Endodermal cell (in vitro differentiated cells): ENCODE measurements around the gene KRTAP2-1. TPM values are rescaled to one million over a fixed set of nuclear protein-coding genes. Genes with fewer than 3 reads are reported as not detected.

Source experiments
- DNase-seq: peaks from one replicate; pipeline ENCODE4 v3.0.0-alpha.2; 2017
- H3K27ac ChIP-seq: 2 replicates; pipeline ENCODE4 v1.5.1; 2013; ENCODE audit warnings: mild to moderate bottlenecking, low read depth, low read length, moderate library complexity
- H3K27me3 ChIP-seq: 2 replicates; pipeline ENCODE4 v1.6.1; 2013; ENCODE audit warnings: mild to moderate bottlenecking, low read length, moderate library complexity; ENCODE audit not compliant: insufficient read depth, control insufficient read depth, poor library complexity, severe bottlenecking
- H3K36me3 ChIP-seq: 2 replicates; pipeline ENCODE4 v1.7.0; 2013; ENCODE audit warnings: mild to moderate bottlenecking, low read length, moderate library complexity; ENCODE audit not compliant: control insufficient read depth, insufficient read depth
- H3K4me1 ChIP-seq: one replicate; pipeline ENCODE4 v1.7.0; 2013; ENCODE audit warnings: low read length; ENCODE audit not compliant: control insufficient read depth, insufficient read depth
- H3K4me3 ChIP-seq: 2 replicates; pipeline ENCODE4 v1.5.1; 2013; ENCODE audit warnings: mild to moderate bottlenecking, low read length, moderate library complexity
- H3K9ac ChIP-seq: 2 replicates; pipeline ENCODE4 v1.6.1; 2013; ENCODE audit warnings: mild to moderate bottlenecking, low read length, moderate library complexity; ENCODE audit not compliant: poor library complexity, severe bottlenecking; ENCODE audit errors: extremely low read depth
- H3K9me3 ChIP-seq: 2 replicates; pipeline ENCODE4 v1.6.1; 2013; ENCODE audit warnings: mild to moderate bottlenecking, low read length, moderate library complexity; ENCODE audit not compliant: control insufficient read depth
- H3K27ac Mint-ChIP-seq: 2 replicates; pipeline ENCODE4 v1.8.0; 2020; ENCODE audit warnings: mixed read lengths
- H3K27me3 Mint-ChIP-seq: 2 replicates; pipeline ENCODE4 v1.8.0; 2021; ENCODE audit warnings: mild to moderate bottlenecking, mixed read lengths; ENCODE audit not compliant: insufficient read depth
- H3K36me3 Mint-ChIP-seq: 2 replicates; pipeline ENCODE4 v1.8.0; 2020; ENCODE audit warnings: low read depth, mixed read lengths
- H3K4me1 Mint-ChIP-seq: 2 replicates; pipeline ENCODE4 v1.8.0; 2020; ENCODE audit warnings: mixed read lengths
- H3K4me3 Mint-ChIP-seq: 2 replicates; pipeline ENCODE4 v1.8.0; 2020; ENCODE audit warnings: mild to moderate bottlenecking, moderate library complexity, mixed read lengths
- H3K9me3 Mint-ChIP-seq: 2 replicates; pipeline ENCODE4 v1.8.0; 2020; ENCODE audit warnings: mild to moderate bottlenecking, mixed read lengths
- WGBS, 2 experiments: methylation state at CpG; one replicate each; pipeline versions ENCODE4 v1.1.5 to v1.1.7; 2013; ENCODE audit warnings: missing lambda C conversion rate in 2 of 2, mixed read lengths in 1 of 2; ENCODE audit not compliant: insufficient coverage in 1 of 2, insufficient read length in 1 of 2; 5-methylcytosine and 5-hydroxymethylcytosine counted together
- total RNA-seq, 2 donors: library from RNA; stranded (reverse); fragmentation: NEBNext Ultra II Directional in 1 of 2; extraction: Animal tissue kit (Norgen Biotek cat#: 25700) in 1 of 2; gene quantifications; 2 replicates in 1 of 2; 3 replicates in 1 of 2; pipeline ENCODE4 v1.2.1, GENCODE V29; 2021
- TF ChIP-seq, protein P1 (sequence below): fragments of 200-600 bp; sonication (generic); conservative IDR thresholded peaks from 2 replicates; pipeline ENCODE4 v1.5.0; 2021; ENCODE audit warnings: antibody characterized with exemption, mild to moderate bottlenecking

KRTAP2-1 gene
- total RNA-seq, 2 donors from 2014 or later = not detected

- H3K4me1 ChIP-seq = no peaks in the 10 kb centered on the region
- H3K4me1 Mint-ChIP-seq = no peaks in the 10 kb centered on the region
- TF ChIP-seq, protein P1, sequence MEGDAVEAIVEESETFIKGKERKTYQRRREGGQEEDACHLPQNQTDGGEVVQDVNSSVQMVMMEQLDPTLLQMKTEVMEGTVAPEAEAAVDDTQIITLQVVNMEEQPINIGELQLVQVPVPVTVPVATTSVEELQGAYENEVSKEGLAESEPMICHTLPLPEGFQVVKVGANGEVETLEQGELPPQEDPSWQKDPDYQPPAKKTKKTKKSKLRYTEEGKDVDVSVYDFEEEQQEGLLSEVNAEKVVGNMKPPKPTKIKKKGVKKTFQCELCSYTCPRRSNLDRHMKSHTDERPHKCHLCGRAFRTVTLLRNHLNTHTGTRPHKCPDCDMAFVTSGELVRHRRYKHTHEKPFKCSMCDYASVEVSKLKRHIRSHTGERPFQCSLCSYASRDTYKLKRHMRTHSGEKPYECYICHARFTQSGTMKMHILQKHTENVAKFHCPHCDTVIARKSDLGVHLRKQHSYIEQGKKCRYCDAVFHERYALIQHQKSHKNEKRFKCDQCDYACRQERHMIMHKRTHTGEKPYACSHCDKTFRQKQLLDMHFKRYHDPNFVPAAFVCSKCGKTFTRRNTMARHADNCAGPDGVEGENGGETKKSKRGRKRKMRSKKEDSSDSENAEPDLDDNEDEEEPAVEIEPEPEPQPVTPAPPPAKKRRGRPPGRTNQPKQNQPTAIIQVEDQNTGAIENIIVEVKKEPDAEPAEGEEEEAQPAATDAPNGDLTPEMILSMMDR = no peak
Measured at GRCh38 chr17:41026715-41027471, 20.2 kb downstream of the KRTAP2-1 start, which contains the start of gene KRTAP1-5. KRTAP1-5 (minus strand) TSS chr17:41027208; CDS start chr17:41027155, 53 bp downstream.

GRCh38 chr17:41024697-41025096 lies 22.4 kb downstream of the KRTAP2-1 start:
- no peak overlapping the region for H3K4me3 ChIP-seq
- TF ChIP-seq, protein P1 = no peak
- 83 to 96% methylated on average over 2 to 3 of the region's 3 CpGs for WGBS, 2 experiments

More at GRCh38 chr17:41026715-41027471, 20.2 kb downstream of the KRTAP2-1 start, which contains the start of gene KRTAP1-5:
- H3K27ac ChIP-seq = no peak within 1 kb of the TSS
- H3K27me3 ChIP-seq = no peaks in the 10 kb centered on the region
- H3K27ac Mint-ChIP-seq = no peak within 1 kb of the TSS
- DNase-seq = no peak
- no peak within 1 kb of the TSS for H3K4me3 Mint-ChIP-seq
- H3K9me3 Mint-ChIP-seq = no peaks in the 10 kb centered on the region
- no peaks in the 10 kb centered on the region for H3K36me3 Mint-ChIP-seq
- H3K36me3 ChIP-seq = no peaks in the 10 kb centered on the region
- H3K4me3 ChIP-seq = no peak within 1 kb of the TSS
- H3K9me3 ChIP-seq = no peaks in the 10 kb centered on the region
- H3K27me3 Mint-ChIP-seq = peaks cover 2% of the 10 kb centered on the region
- WGBS, 2 experiments = 90% methylated on average over 9 of the region's 9 CpGs; no CpG with 5 or more reads in 1 of the 2 experiments
- H3K9ac ChIP-seq = no peak within 1 kb of the TSS

DNA sequence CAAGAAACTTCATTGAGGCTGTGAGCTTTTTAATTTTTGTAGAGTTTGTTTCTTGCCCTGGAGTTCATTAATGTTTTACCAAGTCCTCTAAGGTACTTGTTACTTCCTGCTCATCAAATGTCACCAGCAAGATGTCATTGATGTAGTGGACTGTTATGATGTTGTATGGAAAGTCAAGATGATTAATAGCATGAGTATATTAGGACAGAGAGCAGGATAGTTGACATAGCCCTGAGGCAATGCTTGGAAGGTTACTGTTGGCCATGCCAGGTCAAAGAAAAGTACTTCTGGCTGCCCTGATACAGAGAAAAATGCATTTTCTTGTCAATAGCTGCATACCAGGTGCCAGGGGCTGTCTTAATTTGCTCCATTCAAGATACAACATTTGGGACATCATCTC lies 26.8 kb downstream of the KRTAP2-1 start:
- H3K4me3 ChIP-seq = no peak overlapping the region
- TF ChIP-seq, protein P1 = no peak
- H3K27ac ChIP-seq = no peak overlapping the region
- H3K27ac Mint-ChIP-seq = no peak overlapping the region
- H3K4me3 Mint-ChIP-seq = no peak overlapping the region
- peaks cover 2% of the 10 kb centered on the region for H3K27me3 Mint-ChIP-seq
- H3K27me3 ChIP-seq = no peaks in the 10 kb centered on the region
- no peaks in the 10 kb centered on the region for H3K36me3 Mint-ChIP-seq
- H3K4me1 Mint-ChIP-seq = peaks cover 3% of the 10 kb centered on the region
- DNase-seq = no peak
- H3K9me3 Mint-ChIP-seq = no peaks in the 10 kb centered on the region
- no peak overlapping the region for H3K9ac ChIP-seq
- no peaks in the 10 kb centered on the region for H3K9me3 ChIP-seq
- no peaks in the 10 kb centered on the region for H3K4me1 ChIP-seq
- no peaks in the 10 kb centered on the region for H3K36me3 ChIP-seq

More at GRCh38 chr17:41024697-41025096, 22.4 kb downstream of the KRTAP2-1 start:
- H3K27ac Mint-ChIP-seq = no peak overlapping the region
- no peak for DNase-seq
- H3K4me3 Mint-ChIP-seq = no peak overlapping the region
- H3K4me1 Mint-ChIP-seq = no peaks in the 10 kb centered on the region
- no peaks in the 10 kb centered on the region for H3K9me3 Mint-ChIP-seq
- no peaks in the 10 kb centered on the region for H3K4me1 ChIP-seq
- no peaks in the 10 kb centered on the region for H3K36me3 Mint-ChIP-seq
- no peaks in the 10 kb centered on the region for H3K9me3 ChIP-seq
- H3K27me3 ChIP-seq = no peaks in the 10 kb centered on the region
- H3K9ac ChIP-seq = no peak overlapping the region
- H3K27ac ChIP-seq = no peak overlapping the region
- H3K36me3 ChIP-seq = no peaks in the 10 kb centered on the region
- peaks cover 2% of the 10 kb centered on the region for H3K27me3 Mint-ChIP-seq
